Smooth muscle cell (in vitro differentiated cells): ENCODE results near the gene TEDC1. TPM values are rescaled to one million over a fixed set of nuclear protein-coding genes. Genes with fewer than 3 reads are reported as not detected.

Source experiments
- DNase-seq: peaks from one replicate; lab custom pipeline; 2025; ENCODE audit not compliant: unreplicated experiment; lab: John Stamatoyannopoulos, UW
- H2AFZ ChIP-seq: fragments of 200-600 bp; sonication (generic); 2 replicates; pipeline ENCODE4 v1.6.0; 2016; ENCODE audit warnings: antibody characterized with exemption, low read depth, mild to moderate bottlenecking
- H3F3A ChIP-seq: fragments of 200-600 bp; sonication (generic); 2 replicates; pipeline ENCODE4 v1.6.0; 2017; ENCODE audit warnings: antibody characterized with exemption, low read depth
- H3K27ac ChIP-seq: fragments of 200-600 bp; sonication (generic); 2 replicates; pipeline ENCODE4 v1.5.1; 2016; ENCODE audit warnings: low read depth, mild to moderate bottlenecking
- H3K27me3 ChIP-seq: fragments of 200-600 bp; sonication (generic); 2 replicates; pipeline ENCODE4 v1.6.1; 2016; ENCODE audit warnings: low read depth, mild to moderate bottlenecking
- H3K36me3 ChIP-seq: fragments of 200-600 bp; sonication (generic); 2 replicates; pipeline ENCODE4 v1.5.1; 2016; ENCODE audit warnings: low read depth
- H3K4me1 ChIP-seq: fragments of 200-600 bp; sonication (generic); 2 replicates; pipeline ENCODE4 v1.5.1; 2016; ENCODE audit warnings: low read depth
- H3K4me2 ChIP-seq: fragments of 200-600 bp; sonication (generic); 2 replicates; pipeline ENCODE4 v1.6.0; 2016; ENCODE audit warnings: mild to moderate bottlenecking
- H3K4me3 ChIP-seq: fragments of 200-600 bp; sonication (generic); 2 replicates; pipeline ENCODE4 v1.5.1; 2016; ENCODE audit warnings: mild to moderate bottlenecking
- H3K79me2 ChIP-seq: fragments of 200-600 bp; sonication (generic); 2 replicates; pipeline ENCODE4 v1.6.0; 2016; ENCODE audit warnings: low read depth, mild to moderate bottlenecking
- H3K9ac ChIP-seq: fragments of 200-600 bp; sonication (generic); 2 replicates; pipeline ENCODE4 v1.6.0; 2016; ENCODE audit warnings: low read depth
- H3K9me3 ChIP-seq: fragments of 200-600 bp; sonication (generic); replicated peaks from 2 replicates; pipeline ENCODE4 v1.5.1; 2016; ENCODE audit warnings: low read depth
- H4K20me1 ChIP-seq: fragments of 200-600 bp; sonication (generic); 2 replicates; pipeline ENCODE4 v1.6.0; 2016; ENCODE audit warnings: low read depth
- WGBS: methylation state at CpG from one replicate; pipeline ENCODE4 v1.1.7; 2016; ENCODE audit warnings: low lambda C conversion rate; 5-methylcytosine and 5-hydroxymethylcytosine counted together
- polyA plus RNA-seq: library from polyadenylated mRNA; unstranded; fragments of >200 nt; fragmentation: Nextera tagmentation; extraction: Ambion mirVana; gene quantifications from 2 replicates; pipeline ENCODE4 v1.2.1, GENCODE V29; 2016
- total RNA-seq: library from RNA; depleted of rRNA; stranded (reverse); fragments of >200 nt; gene quantifications from 2 replicates; pipeline ENCODE4 v1.2.3, GENCODE V29; 2014
- TF ChIP-seq, protein P1 (sequence below): fragments of 200-600 bp; sonication (generic); IDR thresholded peaks from 2 replicates; pipeline ENCODE4 v1.5.1; 2017; ENCODE audit warnings: borderline replicate concordance, mild to moderate bottlenecking, antibody characterized with exemption; ENCODE audit not compliant: insufficient read depth, poor library complexity, severe bottlenecking

The TEDC1 gene
- total and polyA plus RNA-seq, 2 experiments from 2014 or later, result 3.8 to 8.2 TPM

DNA sequence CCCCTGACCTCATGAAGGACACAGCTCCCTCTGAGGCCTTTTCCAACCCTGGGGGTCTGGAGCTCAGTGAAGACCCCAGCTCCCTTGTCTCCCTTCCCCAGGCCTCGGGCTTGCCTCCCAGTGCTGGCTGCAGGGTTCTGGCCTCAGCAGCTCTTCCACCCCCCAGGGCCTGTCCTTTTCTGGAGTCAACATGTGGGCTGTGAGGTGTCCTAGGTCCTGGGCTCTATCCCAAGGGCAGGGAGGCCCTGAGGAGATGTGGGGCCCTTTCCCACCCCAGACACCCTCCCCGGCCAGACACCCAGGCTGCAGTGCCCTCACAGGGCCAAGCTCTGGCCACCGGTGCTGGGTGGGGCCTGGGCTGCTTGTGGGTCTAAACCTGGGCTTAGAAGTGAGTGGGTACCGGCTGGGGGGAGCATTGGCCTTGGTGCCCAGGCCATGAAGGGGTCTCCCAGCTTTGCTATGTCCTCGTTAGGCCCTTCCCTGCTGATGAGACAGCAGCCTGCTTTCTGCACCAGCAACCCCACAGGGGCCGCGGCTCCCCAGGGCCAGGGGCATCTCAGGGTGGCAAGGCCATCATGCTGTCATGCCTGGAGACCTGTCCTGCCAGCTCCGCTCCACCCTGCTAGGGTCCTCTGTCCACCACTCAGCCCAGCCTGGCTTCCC, 19.1 kb upstream of the TEDC1 start:
- Histone ChIP-seq H3K36me3 (no peaks in the 10 kb centered on the region), H4K20me1 (peaks cover 10% of the 10 kb centered on the region), H3K4me3 (no peak overlapping the region), H2AFZ (no peak overlapping the region), H3K27ac (no peak overlapping the region), H3K9ac (no peak overlapping the region), H3F3A (no peaks in the 10 kb centered on the region), H3K4me1 (peaks cover 12% of the 10 kb centered on the region), H3K4me2 (no peak overlapping the region), H3K27me3 (peaks cover 3% of the 10 kb centered on the region), H3K79me2 (no peaks in the 10 kb centered on the region), H3K9me3 (no peaks in the 10 kb centered on the region)
- DNase-seq, result no peak
- 89% methylated on average over 8 of the region's 8 CpGs for WGBS
- TF ChIP-seq, protein P1, sequence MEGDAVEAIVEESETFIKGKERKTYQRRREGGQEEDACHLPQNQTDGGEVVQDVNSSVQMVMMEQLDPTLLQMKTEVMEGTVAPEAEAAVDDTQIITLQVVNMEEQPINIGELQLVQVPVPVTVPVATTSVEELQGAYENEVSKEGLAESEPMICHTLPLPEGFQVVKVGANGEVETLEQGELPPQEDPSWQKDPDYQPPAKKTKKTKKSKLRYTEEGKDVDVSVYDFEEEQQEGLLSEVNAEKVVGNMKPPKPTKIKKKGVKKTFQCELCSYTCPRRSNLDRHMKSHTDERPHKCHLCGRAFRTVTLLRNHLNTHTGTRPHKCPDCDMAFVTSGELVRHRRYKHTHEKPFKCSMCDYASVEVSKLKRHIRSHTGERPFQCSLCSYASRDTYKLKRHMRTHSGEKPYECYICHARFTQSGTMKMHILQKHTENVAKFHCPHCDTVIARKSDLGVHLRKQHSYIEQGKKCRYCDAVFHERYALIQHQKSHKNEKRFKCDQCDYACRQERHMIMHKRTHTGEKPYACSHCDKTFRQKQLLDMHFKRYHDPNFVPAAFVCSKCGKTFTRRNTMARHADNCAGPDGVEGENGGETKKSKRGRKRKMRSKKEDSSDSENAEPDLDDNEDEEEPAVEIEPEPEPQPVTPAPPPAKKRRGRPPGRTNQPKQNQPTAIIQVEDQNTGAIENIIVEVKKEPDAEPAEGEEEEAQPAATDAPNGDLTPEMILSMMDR, result no peak

DNA sequence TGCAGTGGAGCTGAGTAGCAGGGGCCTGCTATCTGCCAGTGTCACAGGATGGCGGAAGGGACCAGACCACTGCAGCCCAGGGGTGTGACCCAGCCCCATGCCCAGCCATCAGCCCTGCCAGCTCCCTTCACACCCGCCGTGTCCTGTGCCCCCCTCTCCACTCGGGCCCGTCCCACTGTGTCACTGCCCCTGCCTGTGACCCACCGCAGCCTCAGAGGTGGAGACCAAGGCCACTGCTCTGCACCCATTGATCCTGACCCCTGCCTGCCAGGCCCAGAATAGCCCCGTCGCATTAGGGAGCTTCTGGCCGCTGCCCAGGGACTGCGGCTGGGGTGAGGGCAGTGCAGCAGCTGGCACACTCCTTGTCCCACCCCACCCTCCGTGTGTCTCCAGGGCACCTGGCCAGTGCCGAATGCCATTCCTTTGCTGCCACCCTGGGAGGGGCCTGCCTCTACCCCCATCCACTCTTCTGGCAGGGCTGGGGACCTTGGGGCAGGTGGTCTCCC, 18.5 kb upstream of the TEDC1 start:
- H3K27ac ChIP-seq, result no peak overlapping the region
- TF ChIP-seq, protein P1, result no peak
- no peak overlapping the region for H3K4me2 ChIP-seq
- DNase-seq, result no peak
- peaks cover 6% of the 10 kb centered on the region for H4K20me1 ChIP-seq
- H3K36me3 ChIP-seq, result no peaks in the 10 kb centered on the region
- no peaks in the 10 kb centered on the region for H3K9me3 ChIP-seq
- WGBS, result 94% methylated on average over 12 of the region's 12 CpGs
- H3K79me2 ChIP-seq, result no peaks in the 10 kb centered on the region
- no peaks in the 10 kb centered on the region for H3F3A ChIP-seq
- no peak overlapping the region for H3K9ac ChIP-seq
- H2AFZ ChIP-seq, result no peak overlapping the region
- peaks cover 3% of the 10 kb centered on the region for H3K27me3 ChIP-seq
- H3K4me3 ChIP-seq, result no peak overlapping the region
- peaks cover 12% of the 10 kb centered on the region for H3K4me1 ChIP-seq

DNA sequence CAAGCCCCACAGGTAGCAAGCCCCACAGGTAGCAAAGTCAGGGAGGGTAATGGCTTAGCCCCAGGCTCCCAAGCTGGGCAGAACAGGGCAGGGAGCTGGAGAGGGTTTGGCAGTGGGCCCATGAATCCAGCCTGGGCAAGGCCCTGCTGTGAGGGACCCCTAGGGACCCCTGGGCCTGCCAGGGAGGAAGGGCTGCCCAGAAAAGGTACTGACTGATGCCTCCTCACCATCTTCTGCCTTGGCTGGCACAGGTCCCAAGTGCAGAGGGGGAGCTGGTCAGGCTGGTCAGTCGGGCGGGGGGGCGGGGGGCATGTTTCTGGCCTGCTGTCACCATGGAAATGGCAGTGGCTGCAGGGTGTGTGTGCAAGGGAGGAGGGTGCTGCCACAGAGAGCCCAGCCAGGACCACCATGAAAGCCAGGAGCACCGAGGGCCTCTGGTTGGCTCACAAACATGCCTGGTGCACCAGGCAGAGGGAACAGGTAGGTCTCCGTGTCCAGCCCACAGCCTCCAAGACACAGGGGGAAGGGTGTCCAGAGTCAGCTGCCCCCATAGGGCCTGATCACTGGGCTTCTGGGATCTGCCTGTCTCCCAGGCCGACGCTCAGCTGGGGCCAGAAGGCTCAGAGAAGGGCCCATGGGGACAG, 17.9 kb upstream of the TEDC1 start:
- 50% methylated on average over 7 of the region's 7 CpGs for WGBS
- H3K27me3 ChIP-seq, result peaks cover 8% of the 10 kb centered on the region
- H3K4me3 ChIP-seq, result no peak overlapping the region
- no peak overlapping the region for H3K9ac ChIP-seq
- no peaks in the 10 kb centered on the region for H3K36me3 ChIP-seq
- H3K4me1 ChIP-seq, result peaks cover 12% of the 10 kb centered on the region
- no peak for DNase-seq
- H4K20me1 ChIP-seq, result peaks cover 6% of the 10 kb centered on the region
- H3K27ac ChIP-seq, result no peak overlapping the region
- TF ChIP-seq, protein P1, result no peak
- H3K79me2 ChIP-seq, result no peaks in the 10 kb centered on the region
- H2AFZ ChIP-seq, result no peak overlapping the region
- peak overlapping the region; percentile 96 for H3K4me2 ChIP-seq
- no peaks in the 10 kb centered on the region for H3K9me3 ChIP-seq
- no peaks in the 10 kb centered on the region for H3F3A ChIP-seq
